Bronchial epithelial cell (primary cell): ENCODE data around the gene TOLLIP. TPM values are rescaled to one million over a fixed set of nuclear protein-coding genes. Genes with fewer than 3 reads are reported as not detected.

Experiments
- DNase-seq: peaks from one replicate; pipeline ENCODE4 v3.0.0-alpha.2; 2010; ENCODE audit warnings: low read depth
- FAIRE-seq: peaks from 2 replicates; lab custom pipeline; 2011; peaks lifted over from hg19 to GRCh38; lab: Jason Lieb, UNC
- H3K27me3 ChIP-seq: 2 replicates; pipeline ENCODE4 v1.5.1; 2011; ENCODE audit warnings: low read length; ENCODE audit not compliant: control insufficient read depth, insufficient read depth
- H3K36me3 ChIP-seq: 2 replicates; pipeline ENCODE4 v1.5.1; 2011; ENCODE audit warnings: low read length; ENCODE audit not compliant: control insufficient read depth, insufficient read depth
- H3K4me3 ChIP-seq: 2 replicates; pipeline ENCODE4 v1.5.1; 2011; ENCODE audit warnings: mild to moderate bottlenecking, low read depth, low read length, control low read depth
- total RNA-seq: library from RNA; depleted of rRNA; stranded (reverse); fragments of >200 nt; gene quantifications from 2 replicates; pipeline ENCODE4 v1.2.1, GENCODE V29; 2014
- TF ChIP-seq, protein P1 (sequence below): IDR thresholded peaks from 2 replicates; pipeline ENCODE4 v1.5.1; 2011; ENCODE audit warnings: mild to moderate bottlenecking, moderate library complexity, low read length, control low read depth, inconsistent platforms; ENCODE audit not compliant: insufficient read depth, severe bottlenecking

TOLLIP gene
- total RNA-seq, 1 donor from 2014 or later: 43.4 TPM

DNA sequence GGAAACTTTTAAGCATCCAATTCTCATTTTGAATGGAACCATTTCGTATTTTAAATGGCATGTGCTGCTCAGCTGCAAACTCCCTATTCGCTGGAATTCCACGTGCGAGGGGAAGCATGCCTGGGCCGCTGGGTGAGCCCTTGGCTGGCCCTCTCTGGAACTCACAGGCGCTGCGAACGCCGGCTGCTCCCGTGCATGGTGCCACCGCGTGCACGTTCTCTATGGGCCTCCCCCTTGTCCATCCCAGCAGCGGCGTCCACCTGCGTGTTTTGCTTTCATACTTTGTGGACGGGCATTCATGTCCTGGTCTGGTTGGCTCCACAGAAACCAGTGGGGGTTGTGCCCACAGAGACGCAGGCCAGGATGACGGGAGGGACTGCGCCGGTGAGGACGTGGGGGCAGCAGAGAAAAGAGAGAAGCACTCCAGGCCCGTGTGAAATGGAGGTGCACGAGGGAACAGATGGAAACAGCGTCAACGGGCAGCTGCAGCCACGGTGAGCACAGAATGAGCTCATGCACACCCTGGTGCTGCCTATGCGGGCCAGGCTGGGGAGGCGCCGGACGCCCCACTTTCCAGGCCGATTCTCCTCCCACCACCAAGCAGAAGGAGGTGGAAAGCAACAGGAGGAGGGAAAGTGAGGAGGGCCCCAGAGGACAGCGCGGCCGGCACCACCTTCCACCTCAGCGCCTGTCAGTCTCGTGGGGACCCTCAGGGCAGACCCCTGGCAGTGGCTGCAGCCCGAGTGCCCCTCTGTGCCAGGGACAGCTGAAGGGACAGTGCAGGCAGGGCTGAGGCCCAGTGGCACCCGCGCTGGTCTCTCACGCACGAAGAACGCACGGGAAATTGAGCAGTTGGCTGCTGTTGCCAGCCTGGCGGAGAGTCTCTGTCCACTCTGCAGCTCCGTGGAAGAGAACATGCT is 29.1 kb downstream of the TOLLIP start:
- TF ChIP-seq, protein P1, sequence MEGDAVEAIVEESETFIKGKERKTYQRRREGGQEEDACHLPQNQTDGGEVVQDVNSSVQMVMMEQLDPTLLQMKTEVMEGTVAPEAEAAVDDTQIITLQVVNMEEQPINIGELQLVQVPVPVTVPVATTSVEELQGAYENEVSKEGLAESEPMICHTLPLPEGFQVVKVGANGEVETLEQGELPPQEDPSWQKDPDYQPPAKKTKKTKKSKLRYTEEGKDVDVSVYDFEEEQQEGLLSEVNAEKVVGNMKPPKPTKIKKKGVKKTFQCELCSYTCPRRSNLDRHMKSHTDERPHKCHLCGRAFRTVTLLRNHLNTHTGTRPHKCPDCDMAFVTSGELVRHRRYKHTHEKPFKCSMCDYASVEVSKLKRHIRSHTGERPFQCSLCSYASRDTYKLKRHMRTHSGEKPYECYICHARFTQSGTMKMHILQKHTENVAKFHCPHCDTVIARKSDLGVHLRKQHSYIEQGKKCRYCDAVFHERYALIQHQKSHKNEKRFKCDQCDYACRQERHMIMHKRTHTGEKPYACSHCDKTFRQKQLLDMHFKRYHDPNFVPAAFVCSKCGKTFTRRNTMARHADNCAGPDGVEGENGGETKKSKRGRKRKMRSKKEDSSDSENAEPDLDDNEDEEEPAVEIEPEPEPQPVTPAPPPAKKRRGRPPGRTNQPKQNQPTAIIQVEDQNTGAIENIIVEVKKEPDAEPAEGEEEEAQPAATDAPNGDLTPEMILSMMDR: no peak
- DNase-seq (no peak), FAIRE-seq (no peak)
- H3K36me3 ChIP-seq: peaks cover 47% of the 10 kb centered on the region
- no peak overlapping the region for H3K4me3 ChIP-seq
- no peaks in the 10 kb centered on the region for H3K27me3 ChIP-seq

DNA sequence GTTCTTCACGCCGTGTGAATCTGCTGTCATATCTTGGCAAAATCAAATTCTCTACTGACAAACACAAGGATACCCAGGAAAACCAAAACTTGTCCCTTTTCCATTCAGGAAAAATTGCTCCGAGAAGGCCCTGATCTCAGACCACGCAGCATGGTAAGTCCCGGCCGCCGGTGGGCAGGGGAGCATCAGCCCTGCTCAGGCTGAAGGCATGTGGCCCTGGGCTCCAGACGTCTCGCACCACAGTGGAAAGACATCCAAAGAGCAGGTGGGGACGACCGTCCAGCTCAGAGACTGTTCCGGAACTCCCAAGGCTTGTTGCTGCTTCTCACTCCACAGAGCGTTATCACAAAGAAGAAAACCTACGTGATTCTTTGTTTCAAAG is 29.8 kb downstream of the TOLLIP start:
- peaks cover 46% of the 10 kb centered on the region for H3K36me3 ChIP-seq
- FAIRE-seq: peak; percentile 32
- DNase-seq: no peak
- TF ChIP-seq, protein P1: no peak
- no peak overlapping the region for H3K4me3 ChIP-seq
- no peaks in the 10 kb centered on the region for H3K27me3 ChIP-seq

DNA sequence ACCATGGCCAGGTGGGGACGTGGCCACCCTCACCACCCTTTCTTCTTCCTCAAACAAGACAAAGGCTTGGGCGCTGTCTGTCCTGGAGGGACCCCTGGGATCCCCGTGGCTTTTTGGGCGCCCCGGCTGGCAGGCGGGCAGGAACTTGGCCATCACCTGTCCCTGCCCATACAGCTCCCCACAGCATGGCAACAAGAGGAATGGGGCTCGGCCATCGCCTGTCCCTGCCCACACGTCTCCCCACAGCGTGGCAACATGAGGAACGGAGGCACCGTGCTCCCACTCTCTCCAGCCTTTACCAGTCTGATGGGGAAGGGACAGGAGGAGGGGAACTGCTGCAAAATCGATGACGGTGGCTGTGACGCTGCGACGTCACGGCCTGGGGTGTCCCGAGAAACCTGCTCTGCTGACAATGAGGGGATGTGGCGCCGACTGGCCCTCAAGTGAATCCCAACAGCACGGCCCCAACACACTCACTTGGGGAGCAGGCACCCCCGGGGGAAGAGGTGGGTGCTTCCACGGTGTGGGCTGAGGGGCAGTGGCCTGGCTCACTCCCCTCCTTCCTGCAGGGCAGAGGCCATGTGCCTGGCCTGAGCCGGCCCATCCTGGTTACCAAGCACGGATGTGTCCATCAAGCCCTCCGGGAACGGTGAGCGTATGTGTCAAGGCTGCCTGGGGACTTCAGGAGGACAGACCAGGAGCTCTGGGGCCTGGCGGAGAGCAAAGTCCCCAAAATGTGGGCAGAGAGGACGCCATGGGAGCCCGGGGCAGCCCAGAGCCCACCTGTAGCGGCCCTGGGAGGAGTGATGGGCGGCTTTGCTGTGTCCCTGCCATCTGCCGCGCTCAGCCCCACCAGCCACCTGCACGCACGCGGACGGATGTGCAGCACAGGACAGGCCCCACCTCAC is 30.4 kb downstream of the TOLLIP start:
- no peak overlapping the region for H3K4me3 ChIP-seq
- H3K36me3 ChIP-seq: peaks cover 44% of the 10 kb centered on the region
- FAIRE-seq (no peak), DNase-seq (no peak)
- TF ChIP-seq, protein P1: no peak
- H3K27me3 ChIP-seq: no peaks in the 10 kb centered on the region

DNA sequence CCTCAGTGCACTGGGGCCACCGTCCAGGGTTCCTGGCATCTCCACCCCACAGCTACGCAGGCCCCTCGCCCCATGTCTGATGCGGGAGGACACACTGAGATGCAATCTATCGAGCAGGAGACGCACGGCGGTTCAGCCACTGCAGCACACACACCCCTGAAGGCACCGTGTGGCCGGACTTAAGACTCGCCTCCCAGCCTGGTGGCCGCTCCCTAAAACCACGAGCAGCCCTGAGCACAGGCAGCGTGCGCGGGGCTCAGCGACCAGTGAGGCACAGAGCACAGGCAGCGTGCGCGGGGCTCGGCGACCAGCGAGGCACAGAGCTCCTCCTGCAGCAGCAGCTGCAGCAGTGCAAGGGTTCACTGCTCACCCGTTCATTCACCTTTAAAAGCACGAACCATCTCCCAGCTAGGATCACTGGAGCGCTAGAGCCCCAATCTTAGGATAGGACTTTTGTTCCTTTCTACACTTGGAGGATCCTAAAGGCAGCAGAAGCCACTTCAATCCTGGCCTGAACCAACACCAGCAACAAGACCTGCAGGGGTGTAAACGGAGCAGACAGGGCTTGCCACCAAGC is 31.4 kb downstream of the TOLLIP start:
- TF ChIP-seq, protein P1: no peak
- no peaks in the 10 kb centered on the region for H3K27me3 ChIP-seq
- FAIRE-seq: no peak
- no peak overlapping the region for H3K4me3 ChIP-seq
- DNase-seq: no peak
- H3K36me3 ChIP-seq: peaks cover 40% of the 10 kb centered on the region

DNA sequence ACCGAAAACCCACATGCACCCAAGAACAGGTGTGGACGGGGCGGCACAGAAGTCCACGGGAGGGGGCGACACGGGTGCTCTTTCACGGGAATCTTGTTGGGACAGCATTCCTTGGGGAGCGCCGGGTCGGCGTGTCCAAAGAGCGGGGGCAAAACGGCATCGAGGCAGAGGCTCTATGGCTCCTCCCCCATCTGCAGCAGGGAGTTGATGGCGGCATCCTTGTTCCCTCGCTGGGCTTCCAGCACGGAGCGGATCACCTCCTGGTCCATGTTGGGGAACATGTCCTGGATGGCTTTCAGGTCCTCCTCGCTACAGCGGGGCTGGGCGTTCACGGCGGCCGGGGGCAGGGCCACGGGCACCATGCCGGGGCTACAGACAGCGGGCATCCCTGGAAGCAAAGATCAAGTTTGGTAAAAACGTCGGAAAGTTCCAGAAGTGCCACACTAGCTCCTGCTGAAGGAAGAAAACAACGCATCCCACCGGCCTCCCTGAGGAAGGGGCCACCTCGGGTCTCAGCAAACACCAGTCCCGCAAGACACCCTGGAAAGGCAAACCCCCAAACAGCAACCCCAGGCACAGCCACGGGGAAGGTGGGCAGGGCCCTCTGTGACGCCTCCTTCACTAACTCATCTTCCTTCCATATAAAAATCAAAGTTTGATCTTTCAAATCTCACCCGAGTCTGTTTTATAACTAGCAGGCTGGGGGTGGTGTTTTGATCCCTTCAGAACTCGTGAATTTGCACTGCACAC is 32.4 kb downstream of the TOLLIP start:
- peaks cover 38% of the 10 kb centered on the region for H3K36me3 ChIP-seq
- DNase-seq (no peak), FAIRE-seq (no peak)
- TF ChIP-seq, protein P1: no peak
- no peaks in the 10 kb centered on the region for H3K27me3 ChIP-seq
- no peak overlapping the region for H3K4me3 ChIP-seq
